GM21619 (cell line): Measurements from ENCODE around the gene ARHGEF11.
"Not testable (repeated sequence)": the region's sequence is repeated elsewhere in the genome, so short reads cannot be mapped to it uniquely, and the experiment has no call there.

Source experiments
- ATAC-seq: cut with Tn5 transposase; IDR thresholded peaks from one replicate; pipeline ENCODE4 v1.9.1; 2021; ENCODE audit not compliant: unreplicated experiment

ARHGEF11 gene

GRCh38 chr1:156931974-156932710, 113.4 kb downstream of the ARHGEF11 start:
- no peak for ATAC-seq

- ATAC-seq: no peak
Measured at GRCh38 chr1:156931211-156931952, 114.2 kb downstream of the ARHGEF11 start.

GRCh38 chr1:156930483-156930882, 115.1 kb downstream of the ARHGEF11 start:
- ATAC-seq: no peak

GRCh38 chr1:156929596-156930238, 115.8 kb downstream of the ARHGEF11 start:
- ATAC-seq: no peak

GRCh38 chr1:156928043-156928602, 117.4 kb downstream of the ARHGEF11 start:
- no peak for ATAC-seq

- no peak for ATAC-seq
Measured at GRCh38 chr1:156927215-156928042, 118.1 kb downstream of the ARHGEF11 start.

- not testable (repeated sequence) for ATAC-seq
Measured at GRCh38 chr1:156926695-156927094, 118.8 kb downstream of the ARHGEF11 start.

GRCh38 chr1:156926175-156926574, 119.4 kb downstream of the ARHGEF11 start:
- ATAC-seq: no peak

- ATAC-seq: no peak
Measured at GRCh38 chr1:156925154-156926010, 120.2 kb downstream of the ARHGEF11 start.

- no peak for ATAC-seq
Measured at GRCh38 chr1:156924478-156925153, 120.9 kb downstream of the ARHGEF11 start.

- ATAC-seq: no peak
Measured at GRCh38 chr1:156923670-156924477, 121.7 kb downstream of the ARHGEF11 start.

- ATAC-seq: no peak
Measured at GRCh38 chr1:156922986-156923669, 122.4 kb downstream of the ARHGEF11 start.

- no peak for ATAC-seq
Measured at GRCh38 chr1:156921053-156921529, 124.5 kb downstream of the ARHGEF11 start.

- ATAC-seq: no peak
Measured at GRCh38 chr1:156920233-156921052, 125.1 kb downstream of the ARHGEF11 start, which contains the start of gene LRRC71. LRRC71 (plus strand) TSS chr1:156920632; CDS start chr1:156920804, 172 bp downstream.

- no peak for ATAC-seq
Measured at GRCh38 chr1:156914440-156914856, 131.1 kb downstream of the ARHGEF11 start.

GRCh38 chr1:156913809-156914387, 131.6 kb downstream of the ARHGEF11 start:
- no peak for ATAC-seq
